Epithelial cell of esophagus (primary cell): ENCODE results near the gene PCLAF.

Source experiments
- DNase-seq: peaks from one replicate; pipeline ENCODE4 v3.0.0; 2010; ENCODE audit warnings: low read depth
- H3K4me3 ChIP-seq: 2 replicates; pipeline ENCODE4 v1.5.1; 2011; ENCODE audit warnings: mild to moderate bottlenecking, low read length, control low read depth
- TF ChIP-seq, protein P1 (sequence below): IDR thresholded peaks from 2 replicates; pipeline ENCODE4 v1.5.1; 2011; ENCODE audit warnings: low read depth, mild to moderate bottlenecking, low read length, control low read depth, inconsistent platforms; ENCODE audit not compliant: insufficient read depth; ENCODE audit errors: missing control alignments

Gene PCLAF

DNA sequence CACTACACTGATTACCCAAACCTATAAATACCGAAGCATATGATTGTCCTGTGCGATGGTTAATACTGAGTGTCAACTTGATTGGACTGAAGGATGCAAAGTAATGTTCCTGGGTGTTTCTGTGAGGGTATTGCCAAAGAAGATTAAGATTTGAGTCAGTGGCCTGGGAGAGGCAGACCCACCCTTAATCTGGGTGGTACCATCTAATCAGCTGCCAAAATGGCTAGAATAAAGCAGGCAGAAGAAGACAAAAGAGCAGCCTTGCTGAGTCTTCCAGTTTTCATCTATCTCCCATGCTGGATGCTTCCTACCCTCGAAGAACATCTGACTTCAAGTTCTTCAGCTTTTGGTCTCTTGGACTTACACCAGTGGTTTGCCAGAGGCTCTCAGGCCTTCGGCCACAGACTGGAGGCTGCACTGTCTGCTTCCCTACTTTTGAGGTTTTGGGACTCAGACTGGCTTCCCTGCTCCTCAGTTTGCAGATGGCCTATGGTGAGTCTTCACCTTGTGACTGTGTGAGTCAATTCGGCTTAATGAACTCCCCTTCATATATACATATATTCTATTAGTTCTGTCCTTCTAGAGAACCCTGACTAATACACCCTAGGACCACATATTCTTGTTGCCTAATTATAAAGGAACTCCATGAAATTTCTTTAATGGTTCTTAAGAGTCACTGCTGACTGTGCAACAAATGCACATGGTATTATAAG is 56.9 kb downstream of the PCLAF start:
- no peak overlapping the region for H3K4me3 ChIP-seq
- DNase-seq: peak; percentile 38
- TF ChIP-seq, protein P1, sequence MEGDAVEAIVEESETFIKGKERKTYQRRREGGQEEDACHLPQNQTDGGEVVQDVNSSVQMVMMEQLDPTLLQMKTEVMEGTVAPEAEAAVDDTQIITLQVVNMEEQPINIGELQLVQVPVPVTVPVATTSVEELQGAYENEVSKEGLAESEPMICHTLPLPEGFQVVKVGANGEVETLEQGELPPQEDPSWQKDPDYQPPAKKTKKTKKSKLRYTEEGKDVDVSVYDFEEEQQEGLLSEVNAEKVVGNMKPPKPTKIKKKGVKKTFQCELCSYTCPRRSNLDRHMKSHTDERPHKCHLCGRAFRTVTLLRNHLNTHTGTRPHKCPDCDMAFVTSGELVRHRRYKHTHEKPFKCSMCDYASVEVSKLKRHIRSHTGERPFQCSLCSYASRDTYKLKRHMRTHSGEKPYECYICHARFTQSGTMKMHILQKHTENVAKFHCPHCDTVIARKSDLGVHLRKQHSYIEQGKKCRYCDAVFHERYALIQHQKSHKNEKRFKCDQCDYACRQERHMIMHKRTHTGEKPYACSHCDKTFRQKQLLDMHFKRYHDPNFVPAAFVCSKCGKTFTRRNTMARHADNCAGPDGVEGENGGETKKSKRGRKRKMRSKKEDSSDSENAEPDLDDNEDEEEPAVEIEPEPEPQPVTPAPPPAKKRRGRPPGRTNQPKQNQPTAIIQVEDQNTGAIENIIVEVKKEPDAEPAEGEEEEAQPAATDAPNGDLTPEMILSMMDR: no peak

DNA sequence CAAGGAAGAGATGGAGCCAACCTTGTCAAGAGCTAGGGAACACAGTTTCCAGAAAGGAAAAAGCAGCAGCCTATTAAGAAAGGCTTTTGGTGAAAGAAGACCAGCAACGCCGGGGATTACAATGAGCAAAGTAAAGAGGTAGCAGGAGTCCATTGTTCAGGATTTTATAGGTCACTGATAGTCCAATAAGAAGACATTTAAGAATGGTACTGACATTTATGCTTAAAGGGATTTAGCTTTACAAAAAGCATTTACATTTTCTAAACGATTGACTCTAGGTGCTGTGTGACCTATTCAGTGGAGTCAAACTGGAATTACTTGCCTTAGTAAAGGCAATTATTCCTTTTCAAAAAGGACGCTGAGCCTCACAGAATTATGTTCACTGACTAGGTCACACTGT is 66.0 kb downstream of the PCLAF start:
- TF ChIP-seq, protein P1: no peak
- DNase-seq: no peak
- H3K4me3 ChIP-seq: no peak overlapping the region

- H3K4me3 ChIP-seq: no peak overlapping the region
- no peak for DNase-seq
- TF ChIP-seq, protein P1: no peak
Observed at GRCh38 chr15:64314456-64314855, 66.8 kb downstream of the PCLAF start.
